ENCODE data around the gene TEK.

DNA sequence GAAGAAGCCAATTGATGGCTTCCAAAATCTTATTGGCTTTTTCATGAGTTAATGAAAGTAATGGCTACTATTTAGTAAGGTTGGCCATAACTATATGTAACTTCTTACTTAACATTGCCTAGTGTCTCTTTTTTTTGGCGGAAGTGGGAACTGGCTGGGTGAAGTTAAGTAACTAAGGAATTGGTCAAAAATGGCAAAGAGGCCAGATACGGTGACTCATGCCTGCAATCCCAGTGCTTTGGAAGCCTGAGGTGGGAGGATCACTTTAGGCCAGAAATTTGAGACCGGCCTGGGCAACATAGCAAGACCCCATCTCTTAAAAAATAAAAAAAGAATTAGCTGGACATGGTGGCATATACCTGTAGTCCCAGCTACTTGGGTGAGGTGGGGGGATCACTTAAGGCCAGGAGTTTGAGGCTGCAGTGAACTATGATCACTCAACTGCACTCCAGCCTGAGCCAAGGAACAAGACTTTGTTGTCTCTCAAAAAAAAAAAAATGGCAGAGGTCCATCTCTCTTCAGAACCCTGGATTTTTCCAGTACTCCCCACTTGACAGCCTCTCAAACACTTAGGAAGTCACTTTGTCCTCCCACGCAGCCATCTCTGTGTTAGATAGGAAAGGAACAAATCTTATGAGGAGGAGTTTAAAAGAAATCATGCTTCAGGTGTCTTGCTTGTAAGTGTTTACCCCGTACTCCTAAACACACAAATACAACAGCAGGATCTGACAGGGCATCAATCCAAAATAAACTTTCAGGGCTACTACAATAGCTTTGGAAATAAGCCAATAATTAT lies 75.7 kb downstream of the TEK start:
- TF ChIP-seq MYC (IDR thresholded peaks at IDR 0.05; ENCODE audit: borderline replicate concordance, low read length) (no peak), CBX8 (IDR thresholded peaks at IDR 0.05) (no peak), CHD2 (IDR thresholded peaks at IDR 0.05; ENCODE audit: low read length, partially characterized antibody) (no peak), SMC3 (IDR thresholded peaks at IDR 0.05) (no peak), EP300 (IDR thresholded peaks at IDR 0.05) (no peak), RAD21 (conservative IDR thresholded peaks at IDR 0.05 in 1 of 2, IDR thresholded peaks at IDR 0.05 in 1 of 2) (no peak)
- TF ChIP-seq, protein P1, sequence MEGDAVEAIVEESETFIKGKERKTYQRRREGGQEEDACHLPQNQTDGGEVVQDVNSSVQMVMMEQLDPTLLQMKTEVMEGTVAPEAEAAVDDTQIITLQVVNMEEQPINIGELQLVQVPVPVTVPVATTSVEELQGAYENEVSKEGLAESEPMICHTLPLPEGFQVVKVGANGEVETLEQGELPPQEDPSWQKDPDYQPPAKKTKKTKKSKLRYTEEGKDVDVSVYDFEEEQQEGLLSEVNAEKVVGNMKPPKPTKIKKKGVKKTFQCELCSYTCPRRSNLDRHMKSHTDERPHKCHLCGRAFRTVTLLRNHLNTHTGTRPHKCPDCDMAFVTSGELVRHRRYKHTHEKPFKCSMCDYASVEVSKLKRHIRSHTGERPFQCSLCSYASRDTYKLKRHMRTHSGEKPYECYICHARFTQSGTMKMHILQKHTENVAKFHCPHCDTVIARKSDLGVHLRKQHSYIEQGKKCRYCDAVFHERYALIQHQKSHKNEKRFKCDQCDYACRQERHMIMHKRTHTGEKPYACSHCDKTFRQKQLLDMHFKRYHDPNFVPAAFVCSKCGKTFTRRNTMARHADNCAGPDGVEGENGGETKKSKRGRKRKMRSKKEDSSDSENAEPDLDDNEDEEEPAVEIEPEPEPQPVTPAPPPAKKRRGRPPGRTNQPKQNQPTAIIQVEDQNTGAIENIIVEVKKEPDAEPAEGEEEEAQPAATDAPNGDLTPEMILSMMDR (IDR thresholded peaks at IDR 0.05): no peak
- TF ChIP-seq, protein P2, sequence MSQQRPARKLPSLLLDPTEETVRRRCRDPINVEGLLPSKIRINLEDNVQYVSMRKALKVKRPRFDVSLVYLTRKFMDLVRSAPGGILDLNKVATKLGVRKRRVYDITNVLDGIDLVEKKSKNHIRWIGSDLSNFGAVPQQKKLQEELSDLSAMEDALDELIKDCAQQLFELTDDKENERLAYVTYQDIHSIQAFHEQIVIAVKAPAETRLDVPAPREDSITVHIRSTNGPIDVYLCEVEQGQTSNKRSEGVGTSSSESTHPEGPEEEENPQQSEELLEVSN (IDR thresholded peaks at IDR 0.05; ENCODE audit: borderline replicate concordance, low read depth): no peak
- TF ChIP-seq, protein P3, sequence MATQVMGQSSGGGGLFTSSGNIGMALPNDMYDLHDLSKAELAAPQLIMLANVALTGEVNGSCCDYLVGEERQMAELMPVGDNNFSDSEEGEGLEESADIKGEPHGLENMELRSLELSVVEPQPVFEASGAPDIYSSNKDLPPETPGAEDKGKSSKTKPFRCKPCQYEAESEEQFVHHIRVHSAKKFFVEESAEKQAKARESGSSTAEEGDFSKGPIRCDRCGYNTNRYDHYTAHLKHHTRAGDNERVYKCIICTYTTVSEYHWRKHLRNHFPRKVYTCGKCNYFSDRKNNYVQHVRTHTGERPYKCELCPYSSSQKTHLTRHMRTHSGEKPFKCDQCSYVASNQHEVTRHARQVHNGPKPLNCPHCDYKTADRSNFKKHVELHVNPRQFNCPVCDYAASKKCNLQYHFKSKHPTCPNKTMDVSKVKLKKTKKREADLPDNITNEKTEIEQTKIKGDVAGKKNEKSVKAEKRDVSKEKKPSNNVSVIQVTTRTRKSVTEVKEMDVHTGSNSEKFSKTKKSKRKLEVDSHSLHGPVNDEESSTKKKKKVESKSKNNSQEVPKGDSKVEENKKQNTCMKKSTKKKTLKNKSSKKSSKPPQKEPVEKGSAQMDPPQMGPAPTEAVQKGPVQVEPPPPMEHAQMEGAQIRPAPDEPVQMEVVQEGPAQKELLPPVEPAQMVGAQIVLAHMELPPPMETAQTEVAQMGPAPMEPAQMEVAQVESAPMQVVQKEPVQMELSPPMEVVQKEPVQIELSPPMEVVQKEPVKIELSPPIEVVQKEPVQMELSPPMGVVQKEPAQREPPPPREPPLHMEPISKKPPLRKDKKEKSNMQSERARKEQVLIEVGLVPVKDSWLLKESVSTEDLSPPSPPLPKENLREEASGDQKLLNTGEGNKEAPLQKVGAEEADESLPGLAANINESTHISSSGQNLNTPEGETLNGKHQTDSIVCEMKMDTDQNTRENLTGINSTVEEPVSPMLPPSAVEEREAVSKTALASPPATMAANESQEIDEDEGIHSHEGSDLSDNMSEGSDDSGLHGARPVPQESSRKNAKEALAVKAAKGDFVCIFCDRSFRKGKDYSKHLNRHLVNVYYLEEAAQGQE (IDR thresholded peaks at IDR 0.05): no peak
- TF ChIP-seq, protein P4, sequence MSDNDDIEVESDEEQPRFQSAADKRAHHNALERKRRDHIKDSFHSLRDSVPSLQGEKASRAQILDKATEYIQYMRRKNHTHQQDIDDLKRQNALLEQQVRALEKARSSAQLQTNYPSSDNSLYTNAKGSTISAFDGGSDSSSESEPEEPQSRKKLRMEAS (IDR thresholded peaks at IDR 0.05): no peak
- TF ChIP-seq, protein P5, sequence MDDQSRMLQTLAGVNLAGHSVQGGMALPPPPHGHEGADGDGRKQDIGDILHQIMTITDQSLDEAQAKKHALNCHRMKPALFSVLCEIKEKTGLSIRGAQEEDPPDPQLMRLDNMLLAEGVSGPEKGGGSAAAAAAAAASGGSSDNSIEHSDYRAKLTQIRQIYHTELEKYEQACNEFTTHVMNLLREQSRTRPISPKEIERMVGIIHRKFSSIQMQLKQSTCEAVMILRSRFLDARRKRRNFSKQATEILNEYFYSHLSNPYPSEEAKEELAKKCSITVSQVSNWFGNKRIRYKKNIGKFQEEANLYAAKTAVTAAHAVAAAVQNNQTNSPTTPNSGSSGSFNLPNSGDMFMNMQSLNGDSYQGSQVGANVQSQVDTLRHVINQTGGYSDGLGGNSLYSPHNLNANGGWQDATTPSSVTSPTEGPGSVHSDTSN (IDR thresholded peaks at IDR 0.05): no peak
